Stomach (tissue), 9 donors: ENCODE results near the gene HEATR1. TPM values are rescaled to one million over a fixed set of nuclear protein-coding genes. Genes with fewer than 3 reads are reported as not detected.

Experiments
- DNase-seq, 2 donors: peaks; one replicate each; pipeline versions ENCODE4 v3.0.0 to v3.0.0-alpha.2; 2013 to 2019
- H3K27ac ChIP-seq, 5 donors: fragments of 200-600 bp in 4 of 5; sonication (generic) in 4 of 5; one replicate each; pipeline ENCODE4 v1.5.1; 2013 to 2019; ENCODE audit warnings: mild to moderate bottlenecking in 1 of 5, moderate library complexity in 1 of 5
- H3K27me3 ChIP-seq, 3 donors: fragments of 200-600 bp; sonication (generic); one replicate each; pipeline ENCODE4 v1.5.1; 2017 to 2019; ENCODE audit warnings: mixed run types in 1 of 3
- H3K36me3 ChIP-seq, 4 donors: fragments of 200-600 bp; sonication (generic); 1 replicate in 3 of 4; 2 replicates in 1 of 4; pipeline ENCODE4 v1.5.1; 2016 to 2019
- H3K4me1 ChIP-seq, 4 donors: fragments of 200-600 bp; sonication (generic); one replicate each; pipeline ENCODE4 v1.5.1; 2016 to 2019
- H3K4me3 ChIP-seq, 4 donors: fragments of 200-600 bp; sonication (generic) in 3 of 4; one replicate each; pipeline ENCODE4 v1.5.1; 2016 to 2019; ENCODE audit warnings: mild to moderate bottlenecking in 1 of 4
- H3K9me3 ChIP-seq, 4 donors: fragments of 200-600 bp; sonication (generic); one replicate each; pipeline ENCODE4 v1.5.1; 2016 to 2019
- EP300 ChIP-seq: sonication (generic); formaldehyde crosslinking; IDR thresholded peaks from one replicate; pipeline ENCODE4 v1.6.1; 2017; ENCODE audit warnings: antibody characterized with exemption
- POLR2A ChIP-seq, 4 donors: fragments of 450-650 bp; IDR thresholded peaks; one replicate each; pipeline ENCODE4 v1.6.1; 2016; ENCODE audit warnings: antibody characterized with exemption in 4 of 4, control low read depth in 2 of 4, mild to moderate bottlenecking in 1 of 4, moderate library complexity in 1 of 4
- POLR2AphosphoS5 ChIP-seq, 3 donors: sonication (generic); formaldehyde crosslinking; IDR thresholded peaks; one replicate each; pipeline ENCODE4 v1.6.1; 2016; ENCODE audit warnings: antibody characterized with exemption in 3 of 3
- WGBS, 5 donors: extraction: QIAGEN DNeasy Blood & Tissue Kit in 3 of 5; methylation state at CpG; one replicate each; pipeline versions ENCODE4 v1.1.5 to v1.1.7; 2013 to 2018; 5-methylcytosine and 5-hydroxymethylcytosine counted together
- intact Hi-C: fragments of 100-400 bp; cut with DNase I; formaldehyde crosslinking; loops from one replicate; pipeline ENCODE4 v1.15.1; 2023; ENCODE audit warnings: low total_unique reads
- polyA plus RNA-seq, 3 donors: library from polyadenylated mRNA; stranded (reverse); fragments of 200-250 nt; gene quantifications; one replicate each; pipeline ENCODE4 v1.2.3, GENCODE V29; 2013
- total RNA-seq, 5 donors: library from RNA; depleted of rRNA; stranded (reverse); fragments of >200 nt; gene quantifications; one replicate each; pipeline versions ENCODE4 v1.1.0 to v1.2.3, GENCODE V29; 2014 to 2016
- TF ChIP-seq, protein P1 (sequence below), 7 experiments: fragments of 450-650 bp in 4 of 7; fragments of 200-600 bp in 3 of 7; sonication (generic) in 3 of 7; IDR thresholded peaks; one replicate each; pipeline ENCODE4 v1.5.1; 2016 to 2019; ENCODE audit warnings: antibody characterized with exemption in 7 of 7, control low read depth in 2 of 7, mild to moderate bottlenecking in 1 of 7
- donor health status: healthy with polysubstance abuse.
- donor health status: Bipolar disorder and iron deficiency.
- donor health status: healthy.

HEATR1 gene
- total and polyA plus RNA-seq, 8 donors, result 2.4 to 51.8 (median 12.1) TPM

DNA sequence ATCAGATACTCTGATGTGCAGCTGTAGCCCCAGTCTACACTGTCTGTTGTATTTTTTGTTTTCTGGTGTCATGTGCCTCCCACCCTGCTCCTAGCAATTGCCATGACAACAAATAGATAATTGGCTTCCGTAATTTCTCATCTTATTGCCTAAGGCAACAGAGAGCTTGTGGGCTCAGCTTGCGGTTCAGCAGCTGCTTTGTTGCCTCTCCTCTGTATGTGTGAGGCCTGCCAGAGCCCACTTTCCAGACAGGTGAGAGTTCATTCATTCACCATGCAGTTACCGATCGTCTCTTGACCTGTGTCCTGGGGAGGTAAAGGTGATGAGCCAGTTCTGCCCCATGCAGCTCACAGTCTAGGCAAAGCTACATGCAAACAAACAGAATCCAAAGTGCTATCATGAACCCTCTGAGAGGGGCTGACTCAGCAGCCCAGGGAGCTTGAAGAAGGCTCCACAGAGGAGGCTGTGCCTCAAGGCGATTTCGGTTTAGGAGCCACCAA is 68.6 kb downstream of the HEATR1 start:
- Histone ChIP-seq H3K27me3 (no peaks in the 10 kb centered on the region), H3K36me3 (peaks cover 9 to 86% (median 65%) of the 10 kb centered on the region in 4 donors), H3K27ac (no peak overlapping the region), H3K4me1 (peaks cover 5 to 24% (median 12%) of the 10 kb centered on the region in 4 donors), H3K4me3 (no peak overlapping the region), H3K9me3 (no peaks in the 10 kb centered on the region)
- intact Hi-C loops, result no loop called here
- TF ChIP-seq POLR2AphosphoS5 (IDR thresholded peaks at IDR 0.05) (no peak), EP300 (no peak), POLR2A (IDR thresholded peaks at IDR 0.05) (no peak)
- TF ChIP-seq, protein P1, sequence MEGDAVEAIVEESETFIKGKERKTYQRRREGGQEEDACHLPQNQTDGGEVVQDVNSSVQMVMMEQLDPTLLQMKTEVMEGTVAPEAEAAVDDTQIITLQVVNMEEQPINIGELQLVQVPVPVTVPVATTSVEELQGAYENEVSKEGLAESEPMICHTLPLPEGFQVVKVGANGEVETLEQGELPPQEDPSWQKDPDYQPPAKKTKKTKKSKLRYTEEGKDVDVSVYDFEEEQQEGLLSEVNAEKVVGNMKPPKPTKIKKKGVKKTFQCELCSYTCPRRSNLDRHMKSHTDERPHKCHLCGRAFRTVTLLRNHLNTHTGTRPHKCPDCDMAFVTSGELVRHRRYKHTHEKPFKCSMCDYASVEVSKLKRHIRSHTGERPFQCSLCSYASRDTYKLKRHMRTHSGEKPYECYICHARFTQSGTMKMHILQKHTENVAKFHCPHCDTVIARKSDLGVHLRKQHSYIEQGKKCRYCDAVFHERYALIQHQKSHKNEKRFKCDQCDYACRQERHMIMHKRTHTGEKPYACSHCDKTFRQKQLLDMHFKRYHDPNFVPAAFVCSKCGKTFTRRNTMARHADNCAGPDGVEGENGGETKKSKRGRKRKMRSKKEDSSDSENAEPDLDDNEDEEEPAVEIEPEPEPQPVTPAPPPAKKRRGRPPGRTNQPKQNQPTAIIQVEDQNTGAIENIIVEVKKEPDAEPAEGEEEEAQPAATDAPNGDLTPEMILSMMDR (IDR thresholded peaks at IDR 0.05), result no peak
- 87 to 91% (median 89%) methylated on average over 6 of the region's 6 CpGs for WGBS, 5 donors
- no peak for DNase-seq

GRCh38 chr1:236535190-236535589 is 69.1 kb downstream of the HEATR1 start:
- no peak for DNase-seq
- TF ChIP-seq, protein P1 (IDR thresholded peaks at IDR 0.05), result no peak
- TF ChIP-seq POLR2AphosphoS5 (IDR thresholded peaks at IDR 0.05), result no peak
- TF ChIP-seq POLR2A (IDR thresholded peaks at IDR 0.05), result no peak
- no peak for TF ChIP-seq EP300
- intact Hi-C loops, result no loop called here
- H3K27me3 ChIP-seq, result no peaks in the 10 kb centered on the region
- H3K27ac ChIP-seq, result no peak overlapping the region
- peaks cover 5 to 29% (median 14%) of the 10 kb centered on the region in 4 donors for H3K4me1 ChIP-seq
- no peak overlapping the region for H3K4me3 ChIP-seq
- WGBS, 5 donors, result 91 to 98% (median 91%) methylated on average over 1 of the region's 1 CpG
- no peaks in the 10 kb centered on the region for H3K9me3 ChIP-seq
- peaks cover 5 to 81% (median 60%) of the 10 kb centered on the region in 4 donors for H3K36me3 ChIP-seq

DNA sequence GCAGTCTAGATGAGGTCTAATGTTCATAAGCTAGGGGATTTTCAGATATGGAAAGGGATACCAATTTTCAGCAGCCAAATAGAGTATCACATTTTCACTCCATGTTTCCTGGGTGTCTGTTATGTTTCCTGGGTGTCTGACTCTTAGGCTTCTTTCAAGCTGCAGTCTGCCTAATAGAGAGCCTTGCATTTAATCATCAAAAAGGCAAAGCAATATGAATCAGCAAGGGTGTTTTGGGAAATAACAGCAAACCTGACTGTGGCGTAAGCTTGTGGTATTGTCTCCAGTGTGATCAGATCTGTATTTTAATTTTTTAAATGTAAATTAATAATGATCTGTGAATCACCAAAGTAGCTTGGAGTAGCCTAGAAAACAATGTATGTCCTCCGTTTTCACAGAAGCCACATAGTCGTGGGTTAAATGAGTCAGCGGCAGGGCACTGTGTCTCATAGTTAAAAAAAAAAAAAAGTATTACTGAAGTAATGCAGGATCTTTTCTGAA is 70.1 kb downstream of the HEATR1 start:
- WGBS, 5 donors, result 67 to 83% (median 75%) methylated on average over 4 of the region's 4 CpGs
- Histone ChIP-seq H3K36me3 (peaks cover 2 to 71% (median 50%) of the 10 kb centered on the region in 4 donors), H3K27me3 (no peaks in the 10 kb centered on the region), H3K27ac (no peak overlapping the region), H3K4me1 (peaks cover 5 to 38% (median 18%) of the 10 kb centered on the region in 4 donors), H3K9me3 (no peaks in the 10 kb centered on the region), H3K4me3 (no peak overlapping the region)
- intact Hi-C loops, result no loop called here
- DNase-seq, result no peak
- TF ChIP-seq, protein P1 (IDR thresholded peaks at IDR 0.05), result no peak
- TF ChIP-seq POLR2AphosphoS5 (IDR thresholded peaks at IDR 0.05) (no peak), EP300 (no peak), POLR2A (IDR thresholded peaks at IDR 0.05) (no peak)

- intact Hi-C loops, result no loop called here
- WGBS, 5 donors, result 65 to 86% (median 74%) methylated on average over 4 of the region's 4 CpGs
- no peaks in the 10 kb centered on the region for H3K27me3 ChIP-seq
- H3K36me3 ChIP-seq, result peaks cover 2 to 68% (median 42%) of the 10 kb centered on the region in 4 donors
- H3K27ac ChIP-seq, result no peak overlapping the region
- TF ChIP-seq POLR2AphosphoS5 (IDR thresholded peaks at IDR 0.05) (no peak), POLR2A (IDR thresholded peaks at IDR 0.05) (no peak), EP300 (no peak)
- TF ChIP-seq, protein P1 (IDR thresholded peaks at IDR 0.05), result no peak
- H3K4me3 ChIP-seq, result no peak overlapping the region
- no peak for DNase-seq
- peaks cover 5 to 43% (median 18%) of the 10 kb centered on the region in 4 donors for H3K4me1 ChIP-seq
- no peaks in the 10 kb centered on the region for H3K9me3 ChIP-seq
Observed at GRCh38 chr1:236532850-236533249, 71.5 kb downstream of the HEATR1 start.
